Activated CD8-positive, alpha-beta T cell treated with anti-CD3 and anti-CD28 coated beads, Interleukin-2, amount 10 ng/mL, durations not matched to agents 7 days and 5 days (primary cell): ENCODE measurements around the gene FNBP1. TPM values are rescaled to one million over a fixed set of nuclear protein-coding genes. Genes with fewer than 3 reads are reported as not detected.

Source experiments
- ATAC-seq: fragments of 150-1000 bp; cut with Tn5 transposase; one replicate; pipeline ENCODE4 v1.10.0; 2021; ENCODE audit warnings: moderate library complexity
- CTCF ChIA-PET: fragments of 350-600 bp; sonication (Branson Sonifier 250); formaldehyde crosslinking; loops from one replicate; lab custom pipeline; 2021; ENCODE audit warnings: antibody characterized with exemption; lab: Charles Lee
- POLR2A ChIA-PET: fragments of 350-600 bp; sonication (Branson Sonifier 250); formaldehyde crosslinking; loops from one replicate; lab custom pipeline; 2021; ENCODE audit warnings: antibody characterized with exemption; lab: Charles Lee
- DNase-seq: peaks from one replicate; pipeline ENCODE4 v3.0.0-alpha.2; 2020
- H3K27ac Mint-ChIP-seq: one replicate; pipeline ENCODE4 v1.8.0; 2021; ENCODE audit warnings: mild to moderate bottlenecking, mixed read lengths
- H3K27me3 Mint-ChIP-seq: one replicate; pipeline ENCODE4 v1.8.0; 2021; ENCODE audit warnings: low read depth, mixed read lengths
- H3K36me3 Mint-ChIP-seq: one replicate; pipeline ENCODE4 v1.8.0; 2021; ENCODE audit warnings: low read depth, mixed read lengths
- H3K4me1 Mint-ChIP-seq: one replicate; pipeline ENCODE4 v1.8.0; 2021; ENCODE audit warnings: low read depth, mixed read lengths
- H3K4me3 Mint-ChIP-seq: one replicate; pipeline ENCODE4 v1.8.0; 2021; ENCODE audit warnings: mild to moderate bottlenecking, mixed read lengths
- H3K9me3 Mint-ChIP-seq: one replicate; pipeline ENCODE4 v1.8.0; 2022; ENCODE audit warnings: mixed read lengths; ENCODE audit not compliant: insufficient read depth
- total RNA-seq, 2 experiments: library from RNA; stranded (reverse); gene quantifications; one replicate each; pipeline ENCODE4 v1.2.3, GENCODE V29; 2021

The FNBP1 gene
- total RNA-seq, 2 experiments from 2014 or later = 173 to 176 TPM

GRCh38 chr9:129888293-129889121 lies 154.5 kb downstream of the FNBP1 start:
- DNase-seq = peak; percentile 97
- CTCF ChIA-PET = interaction anchor here (1.3 to 4.7 kb wide), 6 partner anchors 9 to 220 kb away, joined by 3 to 43 read pairs (median 6); partner anchors contain the start of gene FNBP1
- peaks cover 82% of the 10 kb centered on the region for H3K36me3 Mint-ChIP-seq

GRCh38 chr9:129887334-129888292 lies 155.4 kb downstream of the FNBP1 start:
- H3K9me3 Mint-ChIP-seq = no peaks in the 10 kb centered on the region
- peak; percentile 74 for DNase-seq
- ChIA-PET CTCF (interaction anchor here (0.8 to 4.7 kb wide), 19 partner anchors 7 to 220 kb away, joined by 3 to 43 read pairs (median 4); partner anchors contain the start of genes FNBP1 and GPR107), POLR2A (interaction anchor here (0.6 to 9.5 kb wide), 31 partner anchors 7 to 188 kb away, joined by 3 to 138 read pairs (median 6); partner anchors contain the start of genes C9orf78, FNBP1, GPR107 and USP20)
- H3K36me3 Mint-ChIP-seq = peaks cover 78% of the 10 kb centered on the region
- peak; percentile 2 for ATAC-seq
- H3K4me3 Mint-ChIP-seq = peak overlapping the region; percentile 90
- peak overlapping the region; percentile 99 for H3K27ac Mint-ChIP-seq
- H3K4me1 Mint-ChIP-seq = peaks cover 82% of the 10 kb centered on the region
- no peaks in the 10 kb centered on the region for H3K27me3 Mint-ChIP-seq

More at GRCh38 chr9:129888293-129889121, 154.5 kb downstream of the FNBP1 start:
- ATAC-seq = peak; percentile 50
- Mint-ChIP-seq H3K9me3 (no peaks in the 10 kb centered on the region), H3K4me1 (peaks cover 89% of the 10 kb centered on the region), H3K27me3 (no peaks in the 10 kb centered on the region), H3K4me3 (peak overlapping the region; percentile 90), H3K27ac (peak overlapping the region; percentile 99)
- POLR2A ChIA-PET = interaction anchor here (0.5 to 9.5 kb wide), 27 partner anchors 9 to 165 kb away, joined by 3 to 138 read pairs (median 4); partner anchors contain the start of gene FNBP1

- ChIA-PET CTCF (interaction anchor here (0.7 to 4.7 kb wide), 24 partner anchors 8 to 217 kb away, joined by 3 to 43 read pairs (median 4); partner anchors contain the start of genes FNBP1 and GPR107), POLR2A (interaction anchor here (0.7 to 9.5 kb wide), 22 partner anchors 8 to 167 kb away, joined by 3 to 138 read pairs (median 6); partner anchors contain the start of genes C9orf78, FNBP1, GPR107 and USP20)
- H3K4me1 Mint-ChIP-seq = peaks cover 72% of the 10 kb centered on the region
- peak overlapping the region; percentile 90 for H3K4me3 Mint-ChIP-seq
- peaks cover 75% of the 10 kb centered on the region for H3K36me3 Mint-ChIP-seq
- H3K27ac Mint-ChIP-seq = peak overlapping the region; percentile 99
- DNase-seq (peak; percentile 75), ATAC-seq (no peak)
- H3K27me3 Mint-ChIP-seq = no peaks in the 10 kb centered on the region
- H3K9me3 Mint-ChIP-seq = no peaks in the 10 kb centered on the region
Measured at GRCh38 chr9:129886226-129887174, 156.5 kb downstream of the FNBP1 start.

DNA sequence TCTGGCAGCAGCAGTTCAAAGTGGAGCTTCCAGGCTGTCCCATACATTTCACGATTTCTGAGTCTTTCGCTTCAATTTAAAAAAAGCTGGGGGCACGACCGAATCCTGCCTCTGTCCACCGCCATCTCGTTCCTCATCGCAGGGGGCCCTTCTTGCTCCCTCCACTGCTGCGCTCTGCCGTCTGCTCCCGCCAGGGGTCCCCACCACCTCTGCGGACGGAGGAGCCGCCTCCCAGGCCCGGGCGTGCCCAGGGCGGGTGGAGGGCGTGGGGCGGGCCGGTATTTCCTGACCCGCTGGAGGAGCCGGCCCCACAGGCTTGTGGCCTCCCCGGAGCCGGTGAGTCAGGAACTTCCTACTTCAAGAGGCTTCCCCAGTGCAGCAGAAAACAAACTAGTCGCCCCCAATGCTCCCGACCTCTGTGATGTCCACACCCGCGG lies 157.3 kb downstream of the FNBP1 start:
- Mint-ChIP-seq H3K9me3 (no peaks in the 10 kb centered on the region), H3K4me1 (peaks cover 64% of the 10 kb centered on the region), H3K27me3 (no peaks in the 10 kb centered on the region), H3K36me3 (peaks cover 70% of the 10 kb centered on the region), H3K27ac (peak overlapping the region; percentile 99), H3K4me3 (peak overlapping the region; percentile 90)
- DNase-seq = peak; percentile 94
- ChIA-PET POLR2A (interaction anchor here (0.7 to 9.5 kb wide), 18 partner anchors 9 to 215 kb away, joined by 3 to 138 read pairs (median 8); partner anchors contain the start of genes C9orf78, FNBP1, GPR107 and USP20), CTCF (interaction anchor here (0.6 to 4.7 kb wide), 33 partner anchors 9 to 237 kb away, joined by 3 to 43 read pairs (median 4); partner anchors contain the start of genes C9orf78, FNBP1 and USP20)
- peak; percentile 40 for ATAC-seq

DNA sequence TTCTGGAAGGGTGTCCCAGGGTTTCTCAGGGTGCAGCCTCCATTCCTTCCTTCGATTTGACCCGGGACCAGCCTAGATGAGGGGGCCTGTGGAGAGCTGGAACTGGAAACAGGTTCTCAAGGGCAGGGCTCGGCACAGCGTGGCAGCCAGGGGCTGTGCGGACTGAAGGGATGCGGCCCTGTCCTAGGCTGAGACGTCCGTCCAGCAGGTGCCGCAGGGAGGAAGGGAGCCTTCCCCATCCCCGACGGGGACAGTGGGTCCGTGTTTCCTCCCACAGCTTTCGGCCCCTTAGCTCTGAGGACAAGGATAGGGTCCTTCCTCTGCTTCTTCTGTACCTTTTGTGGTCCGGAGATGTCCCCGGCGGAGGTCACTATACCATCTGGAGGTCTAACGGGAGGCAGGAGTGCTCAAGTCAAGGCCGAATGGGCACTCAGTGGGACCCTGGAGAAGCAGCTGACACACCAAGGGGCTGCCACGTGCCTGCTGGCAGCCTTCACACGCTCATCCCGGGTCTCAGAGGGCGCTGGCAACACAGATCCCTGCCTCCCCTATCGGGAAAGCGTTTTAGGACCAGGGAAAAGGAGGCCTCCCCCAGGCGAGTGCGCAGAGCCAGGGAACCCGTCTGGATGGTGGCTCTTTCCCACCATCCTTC lies 157.8 kb downstream of the FNBP1 start:
- peak; percentile 5 for ATAC-seq
- DNase-seq = peak; percentile 62
- ChIA-PET CTCF (interaction anchor here (0.6 to 4.7 kb wide), 37 partner anchors 9 to 238 kb away, joined by 3 to 43 read pairs (median 4); partner anchors contain the start of genes C9orf78, FNBP1 and USP20), POLR2A (interaction anchor here (0.7 to 9.5 kb wide), 20 partner anchors 10 to 216 kb away, joined by 3 to 138 read pairs (median 6); partner anchors contain the start of genes C9orf78, FNBP1, GPR107 and USP20)
- Mint-ChIP-seq H3K9me3 (no peaks in the 10 kb centered on the region), H3K27me3 (no peaks in the 10 kb centered on the region), H3K36me3 (peaks cover 71% of the 10 kb centered on the region), H3K4me3 (peak overlapping the region; percentile 90), H3K27ac (peak overlapping the region; percentile 99), H3K4me1 (peaks cover 63% of the 10 kb centered on the region)

DNA sequence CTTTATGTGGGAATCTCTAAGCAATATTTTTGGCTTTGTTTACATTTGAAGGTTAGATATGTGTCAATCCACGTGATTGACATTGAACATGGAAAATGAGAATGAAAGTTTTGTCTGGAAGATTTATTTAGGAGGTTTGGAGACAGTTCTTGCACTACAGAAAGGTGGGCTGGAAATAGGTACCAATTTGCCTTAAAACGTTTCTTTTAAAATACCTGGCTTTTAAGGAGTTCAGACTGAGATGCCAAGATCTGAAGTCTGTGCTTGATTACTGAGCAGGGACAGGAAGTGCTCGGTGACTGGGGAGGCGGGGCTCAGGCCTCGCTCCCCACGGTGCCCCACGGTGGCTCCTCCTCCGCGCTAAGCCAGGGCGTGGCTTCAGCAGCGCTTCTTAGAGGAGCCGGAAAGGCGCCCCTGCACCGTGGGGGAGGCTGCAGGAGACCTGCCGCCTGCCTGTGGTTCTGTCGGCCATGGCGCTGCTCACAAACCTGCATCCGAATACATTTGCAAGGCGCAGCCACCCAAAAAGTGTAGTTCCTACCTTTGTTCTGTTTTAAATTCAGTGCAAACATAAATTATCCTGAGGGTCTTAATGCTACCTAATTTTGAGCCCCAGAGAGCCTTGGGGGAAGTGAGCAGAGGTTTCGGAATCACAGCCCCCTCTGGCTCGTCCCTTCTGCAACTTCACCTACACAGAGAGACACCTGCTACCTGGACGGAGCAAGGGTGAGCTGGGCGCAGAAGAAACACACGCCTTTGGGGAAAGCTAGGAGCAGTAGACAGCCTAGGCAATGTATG lies 158.6 kb downstream of the FNBP1 start:
- peak; percentile 62 for ATAC-seq
- ChIA-PET CTCF (interaction anchor here (0.8 to 4.7 kb wide), 30 partner anchors 10 to 223 kb away, joined by 3 to 43 read pairs (median 4); partner anchors contain the start of genes C9orf78, FNBP1 and USP20), POLR2A (interaction anchor here (0.9 to 9.5 kb wide), 17 partner anchors 10 to 216 kb away, joined by 3 to 138 read pairs (median 10); partner anchors contain the start of genes C9orf78, FNBP1, GPR107 and USP20)
- H3K4me1 Mint-ChIP-seq = peaks cover 57% of the 10 kb centered on the region
- no peaks in the 10 kb centered on the region for H3K27me3 Mint-ChIP-seq
- H3K9me3 Mint-ChIP-seq = no peaks in the 10 kb centered on the region
- peak; percentile 98 for DNase-seq
- H3K27ac Mint-ChIP-seq = peak overlapping the region; percentile 99
- peaks cover 69% of the 10 kb centered on the region for H3K36me3 Mint-ChIP-seq
- H3K4me3 Mint-ChIP-seq = peak overlapping the region; percentile 90

DNA sequence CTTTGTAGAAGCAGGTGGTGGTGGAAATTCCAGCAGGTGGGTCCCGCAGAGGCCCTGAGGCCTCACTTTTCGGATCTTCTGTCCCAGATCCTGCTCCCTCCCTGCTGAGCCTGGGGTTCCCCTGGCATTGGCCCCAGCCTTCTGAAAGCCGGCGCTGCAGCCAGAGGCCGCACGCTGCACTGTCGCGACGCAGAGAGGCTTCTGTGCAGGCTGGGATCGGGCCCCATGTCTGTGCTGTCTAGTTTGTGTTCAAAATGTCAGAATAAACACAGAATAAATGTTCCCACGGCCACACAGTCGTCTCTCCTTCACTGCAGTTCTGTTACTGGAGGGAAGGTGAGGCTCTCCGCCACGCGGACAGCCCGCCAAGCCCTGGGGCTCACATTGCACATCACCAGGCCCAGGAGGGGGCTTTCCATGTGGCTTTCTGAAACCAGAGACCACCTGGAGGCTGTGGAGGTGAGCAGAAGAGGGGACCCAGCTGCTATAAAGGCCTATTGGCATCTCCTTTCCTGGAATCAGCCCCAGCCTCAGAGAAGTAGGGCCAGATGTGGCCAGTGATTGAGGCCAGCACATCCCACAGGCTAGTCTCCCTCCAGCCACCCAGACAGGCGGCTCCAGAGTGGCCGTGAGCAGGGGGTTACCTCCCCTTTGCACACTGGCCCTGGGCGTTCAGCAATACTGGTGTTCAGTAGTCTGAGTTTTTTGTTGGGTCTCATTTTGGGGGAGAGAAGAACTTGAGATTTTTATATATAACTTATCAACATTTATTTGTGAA lies 161.3 kb downstream of the FNBP1 start:
- H3K27me3 Mint-ChIP-seq = no peaks in the 10 kb centered on the region
- H3K36me3 Mint-ChIP-seq = peaks cover 58% of the 10 kb centered on the region
- DNase-seq = no peak
- H3K9me3 Mint-ChIP-seq = no peaks in the 10 kb centered on the region
- H3K4me3 Mint-ChIP-seq = no peak overlapping the region
- no peak for ATAC-seq
- ChIA-PET POLR2A (no interaction called here), CTCF (no interaction called here)
- H3K4me1 Mint-ChIP-seq = peaks cover 43% of the 10 kb centered on the region
- no peak overlapping the region for H3K27ac Mint-ChIP-seq

GRCh38 chr9:129880654-129881546 lies 162.1 kb downstream of the FNBP1 start:
- peaks cover 60% of the 10 kb centered on the region for H3K36me3 Mint-ChIP-seq
- H3K9me3 Mint-ChIP-seq = no peaks in the 10 kb centered on the region
- ATAC-seq (no peak), DNase-seq (no peak)
- H3K27me3 Mint-ChIP-seq = no peaks in the 10 kb centered on the region
- peak overlapping the region; percentile 7 for H3K27ac Mint-ChIP-seq
- CTCF ChIA-PET = no interaction called here
- H3K4me1 Mint-ChIP-seq = peaks cover 42% of the 10 kb centered on the region
- no peak overlapping the region for H3K4me3 Mint-ChIP-seq
- POLR2A ChIA-PET = interaction anchor here (1.0 kb wide), 1 partner anchor 11 kb away, joined by 5 read pairs; no protein-coding TSS in a partner anchor
